HepG2 (cell line): ENCODE results near the gene MLYCD. TPM values are rescaled to one million over a fixed set of nuclear protein-coding genes. Genes with fewer than 3 reads are reported as not detected.

Experiments
- BCL6 ChIP-seq: IDR thresholded peaks from 2 replicates; pipeline ENCODE4 v1.6.1; 2016; ENCODE audit warnings: missing genetic modification reagents, missing compliant biosample characterization
- BRD4 ChIP-seq: sonication (generic); formaldehyde crosslinking; IDR thresholded peaks from 2 replicates; pipeline ENCODE4 v1.4.0; 2020; ENCODE audit warnings: missing genetic modification reagents
- ETV5 ChIP-seq: IDR thresholded peaks from 2 replicates; pipeline ENCODE4 v1.6.1; 2018; ENCODE audit warnings: missing biosample characterization, missing genetic modification reagents, inconsistent platforms, borderline replicate concordance
- GZF1 ChIP-seq: sonication (generic); formaldehyde crosslinking; IDR thresholded peaks from 2 replicates; pipeline ENCODE4 v1.5.1; 2020; ENCODE audit warnings: mild to moderate bottlenecking, missing genetic modification reagents
- KLF15 ChIP-seq: sonication (generic); formaldehyde crosslinking; IDR thresholded peaks from 2 replicates; pipeline ENCODE4 v1.8.1; 2023; ENCODE audit warnings: borderline replicate concordance, mild to moderate bottlenecking, inconsistent platforms, missing genetic modification reagents, mixed read lengths
- NFE2 ChIP-seq: sonication (generic); formaldehyde crosslinking; IDR thresholded peaks from 2 replicates; pipeline ENCODE4 v1.4.0; 2020; ENCODE audit warnings: missing genetic modification reagents
- NFYB ChIP-seq: sonication (generic); formaldehyde crosslinking; IDR thresholded peaks from 2 replicates; pipeline ENCODE4 v1.4.0; 2020; ENCODE audit warnings: missing genetic modification reagents
- SAP130 ChIP-seq: IDR thresholded peaks from 2 replicates; pipeline ENCODE4 v1.6.1; 2016; ENCODE audit warnings: low read depth
- TEAD3 ChIP-seq: optimal IDR thresholded peaks from 2 replicates; pipeline ENCODE3; 2016; ENCODE audit warnings: borderline replicate concordance
- TRIM24 ChIP-seq: sonication (generic); formaldehyde crosslinking; IDR thresholded peaks from 2 replicates; pipeline ENCODE4 v1.8.0; 2022; ENCODE audit warnings: mild to moderate bottlenecking, missing genetic modification reagents
- XBP1 ChIP-seq: sonication (generic); formaldehyde crosslinking; IDR thresholded peaks from 2 replicates; pipeline ENCODE4 v1.5.0; 2020; ENCODE audit warnings: missing genetic modification reagents
- ZBTB14 ChIP-seq: sonication (generic); formaldehyde crosslinking; IDR thresholded peaks from 2 replicates; pipeline ENCODE4 v1.4.0; 2020; ENCODE audit warnings: missing genetic modification reagents
- ZFX ChIP-seq: sonication (generic); formaldehyde crosslinking; IDR thresholded peaks from 2 replicates; pipeline ENCODE4 v1.4.0; 2020; ENCODE audit warnings: mild to moderate bottlenecking, low read depth, missing genetic modification reagents, moderate library complexity
- ZHX1 ChIP-seq: sonication (generic); formaldehyde crosslinking; IDR thresholded peaks from 2 replicates; pipeline ENCODE4 v1.8.1; 2022; ENCODE audit warnings: low read depth, mild to moderate bottlenecking, missing genetic modification reagents
- ZIK1 ChIP-seq: sonication (generic); formaldehyde crosslinking; IDR thresholded peaks from 2 replicates; pipeline ENCODE4 v1.5.0; 2020; ENCODE audit warnings: mild to moderate bottlenecking, low read depth, missing genetic modification reagents, borderline replicate concordance
- ZNF414 ChIP-seq: sonication (generic); formaldehyde crosslinking; IDR thresholded peaks from 2 replicates; pipeline ENCODE4 v1.5.0; 2020; ENCODE audit warnings: missing genetic modification reagents
- ZNF557 ChIP-seq: sonication (generic); formaldehyde crosslinking; IDR thresholded peaks from 2 replicates; pipeline ENCODE4 v1.4.0; 2020; ENCODE audit warnings: missing genetic modification reagents
- ZNF589 ChIP-seq: sonication (generic); formaldehyde crosslinking; conservative IDR thresholded peaks from 2 replicates; pipeline ENCODE4 v1.8.0; 2022; ENCODE audit warnings: mild to moderate bottlenecking, moderate library complexity, missing genetic modification reagents
- ZNF7 ChIP-seq: IDR thresholded peaks from 2 replicates; pipeline ENCODE4 v1.6.1; 2016; ENCODE audit warnings: missing biosample characterization, missing genetic modification reagents
- ZNF776 ChIP-seq: sonication (generic); formaldehyde crosslinking; IDR thresholded peaks from 2 replicates; pipeline ENCODE4 v1.4.0; 2020; ENCODE audit warnings: mild to moderate bottlenecking, missing genetic modification reagents
- polyA plus RNA-seq, 8 experiments: library from polyadenylated mRNA; depleted of rRNA in 3 of 8; stranded (reverse) in 7 of 8; unstranded in 1 of 8; fragments of >200 nt; fragmentation: Illumina TruSeq in 4 of 8; extraction: Trizol in 4 of 8; gene quantifications; 2 replicates each; pipeline versions ENCODE4 v1.2.1 to v1.2.3, GENCODE V29; 2011 to 2016; ENCODE audit warnings: low read depth in 4 of 8, missing spikeins in 1 of 8, mixed read lengths in 1 of 8; ENCODE audit not compliant: insufficient read depth in 1 of 8
- total RNA-seq, 5 experiments: library from RNA; depleted of rRNA; stranded (reverse); fragments of >200 nt; fragmentation: Illumina TruSeq; extraction: Trizol; gene quantifications; 2 replicates each; pipeline ENCODE4 v1.2.3, GENCODE V29; 2016; ENCODE audit warnings: low read depth in 1 of 5
- TF ChIP-seq, protein P1 (sequence below): sonication (generic); formaldehyde crosslinking; IDR thresholded peaks from 2 replicates; pipeline ENCODE4 v1.5.1; 2020; ENCODE audit warnings: missing genetic modification reagents, mild to moderate bottlenecking, borderline replicate concordance
- TF ChIP-seq, protein P2 (sequence below): IDR thresholded peaks from 2 replicates; pipeline ENCODE4 v1.6.1; 2016; ENCODE audit warnings: mild to moderate bottlenecking, missing biosample characterization, missing genetic modification reagents

The MLYCD gene
- total and polyA plus RNA-seq, 2 of the 13 experiments (the other 11 are each of a cell fraction or from before 2014, with no cell fraction given) = 1.8 to 4.0 TPM

DNA sequence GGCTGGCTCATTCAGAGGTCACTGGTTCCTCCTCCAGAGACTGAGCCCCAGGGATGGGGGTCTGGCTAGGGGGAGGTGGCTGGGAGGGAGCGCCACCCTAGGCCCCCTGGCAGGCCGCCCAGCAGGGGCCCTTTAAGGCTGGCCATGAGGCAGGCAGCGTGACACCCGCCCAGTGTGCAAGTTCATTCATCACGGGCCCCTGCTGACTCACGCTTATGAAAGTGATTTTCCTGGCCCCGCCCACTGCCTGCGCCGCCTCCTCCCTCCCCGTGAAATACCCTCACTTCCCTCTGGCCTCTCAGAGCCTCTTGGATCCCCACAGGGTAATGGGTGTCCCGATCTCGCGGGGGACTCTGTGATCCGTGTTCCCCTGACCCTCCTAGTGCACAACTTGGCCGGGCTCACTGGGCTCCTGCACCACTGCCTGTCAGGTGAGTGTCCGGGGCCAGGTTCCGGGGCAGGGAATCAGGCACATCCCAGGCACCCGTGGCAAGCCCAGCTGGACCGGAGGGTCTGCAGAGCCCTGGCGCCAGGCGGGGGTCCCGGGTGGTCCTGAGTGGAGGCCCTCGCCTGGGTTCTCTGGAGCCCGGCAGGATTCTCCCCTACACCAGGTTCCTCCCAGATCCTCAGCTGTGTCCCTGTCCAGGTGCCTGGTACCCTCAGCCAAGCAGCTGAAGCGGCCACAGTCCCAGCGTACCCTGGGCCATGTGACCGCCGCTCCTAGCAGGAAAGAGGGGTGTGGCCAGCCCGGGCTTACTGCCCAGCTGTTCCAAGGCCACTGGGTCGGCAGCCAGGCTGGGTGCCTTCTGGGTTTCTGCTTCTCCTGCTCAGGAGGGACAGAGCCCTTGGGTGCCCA is 54.3 kb downstream of the MLYCD start, which contains the start of gene OSGIN1 (continued):
- TF ChIP-seq NFE2 (peak; percentile 74), XBP1 (CRISPR knock-in tag) (peak; percentile 82; the same call in 1 of the 2 replicates), ZNF589 (CRISPR knock-in tag) (peak; percentile 77; the same call in 1 of the 2 replicates), SAP130 (CRISPR knock-in tag) (peak; percentile 95), GZF1 (peak; percentile 56; the same call in 1 of the 2 replicates), ZNF776 (CRISPR knock-in tag) (no peak), TEAD3 (CRISPR knock-in tag) (peak; percentile 52), BCL6 (CRISPR knock-in tag) (peak; percentile 45), ZHX1 (CRISPR knock-in tag) (no peak; the same call in 1 of the 2 replicates), ZNF7 (CRISPR knock-in tag) (no peak), KLF15 (CRISPR knock-in tag) (no peak), NFYB (peak; percentile 15; the same call in 1 of the 2 replicates), ZFX (CRISPR knock-in tag) (peak; percentile 73), BRD4 (CRISPR knock-in tag) (no peak), ZNF414 (CRISPR knock-in tag) (0 out of 2 replicates have a peak, but pooled peaks have one; percentile 69), ETV5 (CRISPR knock-in tag) (no peak; the same call in 1 of the 2 replicates), ZNF557 (CRISPR knock-in tag) (peak; percentile 89), ZBTB14 (CRISPR knock-in tag) (0 out of 2 replicates have a peak, but pooled peaks have one; percentile 47), TRIM24 (CRISPR knock-in tag) (no peak), ZIK1 (CRISPR knock-in tag) (no peak)
- TF ChIP-seq, protein P1, sequence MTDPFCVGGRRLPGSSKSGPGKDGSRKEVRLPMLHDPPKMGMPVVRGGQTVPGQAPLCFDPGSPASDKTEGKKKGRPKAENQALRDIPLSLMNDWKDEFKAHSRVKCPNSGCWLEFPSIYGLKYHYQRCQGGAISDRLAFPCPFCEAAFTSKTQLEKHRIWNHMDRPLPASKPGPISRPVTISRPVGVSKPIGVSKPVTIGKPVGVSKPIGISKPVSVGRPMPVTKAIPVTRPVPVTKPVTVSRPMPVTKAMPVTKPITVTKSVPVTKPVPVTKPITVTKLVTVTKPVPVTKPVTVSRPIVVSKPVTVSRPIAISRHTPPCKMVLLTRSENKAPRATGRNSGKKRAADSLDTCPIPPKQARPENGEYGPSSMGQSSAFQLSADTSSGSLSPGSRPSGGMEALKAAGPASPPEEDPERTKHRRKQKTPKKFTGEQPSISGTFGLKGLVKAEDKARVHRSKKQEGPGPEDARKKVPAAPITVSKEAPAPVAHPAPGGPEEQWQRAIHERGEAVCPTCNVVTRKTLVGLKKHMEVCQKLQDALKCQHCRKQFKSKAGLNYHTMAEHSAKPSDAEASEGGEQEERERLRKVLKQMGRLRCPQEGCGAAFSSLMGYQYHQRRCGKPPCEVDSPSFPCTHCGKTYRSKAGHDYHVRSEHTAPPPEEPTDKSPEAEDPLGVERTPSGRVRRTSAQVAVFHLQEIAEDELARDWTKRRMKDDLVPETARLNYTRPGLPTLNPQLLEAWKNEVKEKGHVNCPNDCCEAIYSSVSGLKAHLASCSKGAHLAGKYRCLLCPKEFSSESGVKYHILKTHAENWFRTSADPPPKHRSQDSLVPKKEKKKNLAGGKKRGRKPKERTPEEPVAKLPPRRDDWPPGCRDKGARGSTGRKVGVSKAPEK (CRISPR knock-in tag) = no peak
- TF ChIP-seq, protein P2, sequence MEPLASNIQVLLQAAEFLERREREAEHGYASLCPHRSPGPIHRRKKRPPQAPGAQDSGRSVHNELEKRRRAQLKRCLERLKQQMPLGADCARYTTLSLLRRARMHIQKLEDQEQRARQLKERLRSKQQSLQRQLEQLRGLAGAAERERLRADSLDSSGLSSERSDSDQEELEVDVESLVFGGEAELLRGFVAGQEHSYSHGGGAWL (CRISPR knock-in tag) = peak; percentile 61
